Adrenal gland (tissue), 12 donors: ENCODE results near the gene FARS2. TPM values are rescaled to one million over a fixed set of nuclear protein-coding genes. Genes with fewer than 3 reads are reported as not detected.
A peak's percentile ranks its signal among the peaks of the same experiment; 100 is the strongest.

Source experiments
- DNase-seq, 7 donors: peaks; one replicate each; pipeline ENCODE4 v3.0.0-alpha.2; 2019 to 2020
- H3K27ac ChIP-seq, 5 donors: fragments of 200-600 bp; sonication (generic) in 4 of 5; 1 replicate in 3 of 5; 2 replicates in 2 of 5; pipeline versions ENCODE4 v1.5.1 to v1.8.0; 2016 to 2020; ENCODE audit warnings: mild to moderate bottlenecking in 1 of 5
- H3K27me3 ChIP-seq: fragments of 200-600 bp; 2 replicates; pipeline ENCODE4 v1.8.0; 2021
- H3K36me3 ChIP-seq, 2 donors: fragments of 200-600 bp; replicated peaks in 1 of 2; 1 replicate in 1 of 2; 2 replicates in 1 of 2; pipeline versions ENCODE4 v1.5.1 to v1.8.0; 2018 to 2022
- H3K4me1 ChIP-seq, 2 donors: fragments of 200-600 bp; replicated peaks in 1 of 2; 1 replicate in 1 of 2; 2 replicates in 1 of 2; pipeline versions ENCODE4 v1.5.1 to v1.8.0; 2018 to 2021
- H3K4me3 ChIP-seq, 4 donors: fragments of 200-600 bp; sonication (generic) in 3 of 4; one replicate each; pipeline ENCODE4 v1.5.1; 2016 to 2018
- H3K9me3 ChIP-seq, 3 donors: fragments of 200-600 bp; sonication (generic) in 1 of 3; replicated peaks in 1 of 3; 1 replicate in 2 of 3; 2 replicates in 1 of 3; pipeline versions ENCODE4 v1.5.1 to v1.8.0; 2016 to 2021
- POLR2A ChIP-seq, 2 donors: fragments of 450-650 bp; IDR thresholded peaks; one replicate each; pipeline ENCODE4 v1.6.1; 2017; ENCODE audit warnings: antibody characterized with exemption in 2 of 2, mild to moderate bottlenecking in 2 of 2, moderate library complexity in 1 of 2
- WGBS, 4 donors: extraction: QIAGEN DNeasy Blood & Tissue Kit in 2 of 4; methylation state at CpG; one replicate each; pipeline versions ENCODE4 v1.1.5 to v1.1.7; 2013 to 2017; 5-methylcytosine and 5-hydroxymethylcytosine counted together
- intact Hi-C, 2 donors: fragments of 100-400 bp; cut with DNase I; formaldehyde crosslinking; loops; one replicate each; pipeline versions ENCODE4 v1.14.1 to v1.15.0; 2022 to 2023
- polyA plus RNA-seq, 3 donors: library from polyadenylated mRNA; stranded (reverse); fragments of 200-250 nt in 2 of 3; fragments of 350-450 nt in 1 of 3; fragmentation: Illumina TruSeq in 1 of 3; extraction: RNeasy Lipid Tissue Mini Kit (QIAGEN cat#74804) in 1 of 3; gene quantifications; one replicate each; pipeline ENCODE4 v1.2.3, GENCODE V29; 2013 to 2014
- total RNA-seq, 9 donors: library from RNA; depleted of rRNA in 4 of 9; stranded (reverse); fragments of >200 nt in 4 of 9; fragments of 120-200 nt in 1 of 9; fragmentation: NEBNext Ultra II Directional in 1 of 9; extraction: Animal tissue kit (Norgen Biotek cat#: 25700) in 1 of 9; gene quantifications; one replicate each; pipeline versions ENCODE4 v1.1.0 to v1.2.4, GENCODE V29; 2013 to 2023
- TF ChIP-seq, protein P1 (sequence below), 6 experiments: fragments of 450-650 bp in 4 of 6; fragments of 200-600 bp in 2 of 6; sonication (generic) in 1 of 6; IDR thresholded peaks; 1 replicate in 5 of 6; 2 replicates in 1 of 6; pipeline versions ENCODE4 v1.5.1 to v1.8.0; 2016 to 2021; ENCODE audit warnings: antibody characterized with exemption in 6 of 6, mild to moderate bottlenecking in 2 of 6, moderate library complexity in 1 of 6
- donor health status: healthy with polysubstance abuse.
- donor health status: Bipolar disorder and iron deficiency.
- donor health status: DM: yes; HTN: yes; CAD: no.
- donor health status: DM: no; HTN: no; CAD: no.
- donor health status: DM: no; HTN: no; CAD: no.
- donor health status: DM: yes; HTN: yes; CAD: no.

Gene FARS2
- total and polyA plus RNA-seq, 12 donors = 7.2 to 55.2 (median 19.8) TPM

DNA sequence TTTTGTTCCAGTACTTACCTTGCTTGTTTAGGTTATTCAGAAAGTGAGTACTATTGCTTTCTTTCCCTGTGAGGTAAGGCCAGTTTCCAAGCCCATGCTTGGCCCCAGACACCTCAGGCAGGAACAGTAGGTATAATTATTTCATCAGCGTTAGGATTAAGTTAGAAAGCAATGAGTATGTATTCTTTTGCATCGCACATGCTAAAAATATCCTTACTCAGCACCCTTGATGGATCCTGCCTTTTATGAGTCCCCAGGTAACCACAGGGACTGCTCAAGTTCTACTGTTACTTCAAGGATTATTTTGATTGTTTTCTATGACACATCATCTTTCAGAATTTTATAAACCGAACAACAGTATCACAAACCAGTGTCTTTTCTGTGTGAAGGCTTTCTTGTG lies 128.9 kb downstream of the FARS2 start:
- intact Hi-C loops = loop anchor here in 1 of 2 donors (10.0 kb wide), 2 partner anchors 175 to 245 kb away; no protein-coding TSS in a partner anchor
- 80 to 95% (median 90%) methylated on average over 3 of the region's 3 CpGs for WGBS, 4 donors

DNA sequence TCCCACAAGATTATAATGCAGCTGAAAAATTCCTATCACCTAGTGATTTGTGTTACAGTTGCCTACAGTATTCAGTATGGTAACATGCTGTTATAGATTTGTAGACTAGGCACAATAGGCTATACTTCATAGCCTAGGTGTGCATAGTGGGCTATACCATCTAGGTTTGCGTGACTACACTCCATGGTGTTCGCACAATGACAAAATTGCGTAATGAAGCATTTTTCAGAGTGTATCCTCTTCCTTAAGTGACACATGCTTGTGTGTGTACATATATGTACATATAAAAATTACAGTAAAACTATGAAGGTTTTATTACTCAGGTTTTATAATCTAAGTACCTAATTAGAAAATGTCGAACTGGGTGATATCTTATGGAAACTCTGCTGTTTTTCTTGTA lies 133.0 kb downstream of the FARS2 start:
- TF ChIP-seq, protein P1, sequence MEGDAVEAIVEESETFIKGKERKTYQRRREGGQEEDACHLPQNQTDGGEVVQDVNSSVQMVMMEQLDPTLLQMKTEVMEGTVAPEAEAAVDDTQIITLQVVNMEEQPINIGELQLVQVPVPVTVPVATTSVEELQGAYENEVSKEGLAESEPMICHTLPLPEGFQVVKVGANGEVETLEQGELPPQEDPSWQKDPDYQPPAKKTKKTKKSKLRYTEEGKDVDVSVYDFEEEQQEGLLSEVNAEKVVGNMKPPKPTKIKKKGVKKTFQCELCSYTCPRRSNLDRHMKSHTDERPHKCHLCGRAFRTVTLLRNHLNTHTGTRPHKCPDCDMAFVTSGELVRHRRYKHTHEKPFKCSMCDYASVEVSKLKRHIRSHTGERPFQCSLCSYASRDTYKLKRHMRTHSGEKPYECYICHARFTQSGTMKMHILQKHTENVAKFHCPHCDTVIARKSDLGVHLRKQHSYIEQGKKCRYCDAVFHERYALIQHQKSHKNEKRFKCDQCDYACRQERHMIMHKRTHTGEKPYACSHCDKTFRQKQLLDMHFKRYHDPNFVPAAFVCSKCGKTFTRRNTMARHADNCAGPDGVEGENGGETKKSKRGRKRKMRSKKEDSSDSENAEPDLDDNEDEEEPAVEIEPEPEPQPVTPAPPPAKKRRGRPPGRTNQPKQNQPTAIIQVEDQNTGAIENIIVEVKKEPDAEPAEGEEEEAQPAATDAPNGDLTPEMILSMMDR (IDR thresholded peaks at IDR 0.05) = no peak
- no peak for TF ChIP-seq POLR2A (IDR thresholded peaks at IDR 0.05)
- Histone ChIP-seq H3K9me3 (no peaks in the 10 kb centered on the region), H3K27me3 (no peaks in the 10 kb centered on the region), H3K27ac (no peak overlapping the region), H3K4me3 (no peak overlapping the region), H3K4me1 (no peaks in the 10 kb centered on the region), H3K36me3 (no peaks in the 10 kb centered on the region)
- no peak for DNase-seq
- 81 to 98% (median 96%) methylated on average over 4 of the region's 4 CpGs for WGBS, 4 donors
- intact Hi-C loops = loop anchor here in 1 of 2 donors (10.0 kb wide), 2 partner anchors 179 to 249 kb away; no protein-coding TSS in a partner anchor

More for the DNA sequence above, 128.9 kb downstream of the FARS2 start:
- Histone ChIP-seq H3K27ac (no peak overlapping the region), H3K4me1 (no peaks in the 10 kb centered on the region), H3K4me3 (no peak overlapping the region), H3K27me3 (no peaks in the 10 kb centered on the region), H3K9me3 (no peaks in the 10 kb centered on the region), H3K36me3 (no peaks in the 10 kb centered on the region)
- DNase-seq = no peak
- TF ChIP-seq, protein P1 (IDR thresholded peaks at IDR 0.05) = no peak
- TF ChIP-seq POLR2A (IDR thresholded peaks at IDR 0.05) = no peak

DNA sequence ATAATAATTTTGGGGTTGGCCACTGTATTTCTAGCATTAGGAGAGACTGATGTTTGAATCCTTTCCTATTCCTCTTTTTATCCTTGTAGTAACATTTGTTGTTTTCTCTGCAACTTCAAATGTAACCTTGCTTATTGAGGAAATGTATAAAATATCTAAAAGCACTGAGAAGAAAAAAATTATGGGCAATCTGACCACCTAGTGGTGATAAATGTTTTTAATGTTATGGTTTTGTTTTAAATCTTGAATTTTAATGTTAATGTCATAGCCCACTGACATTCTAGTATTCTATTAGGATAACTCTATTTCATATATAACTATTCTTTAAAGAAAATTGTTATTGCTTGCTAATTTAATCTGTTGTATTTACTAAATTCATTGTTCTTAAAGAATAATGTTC lies 134.4 kb downstream of the FARS2 start:
- DNase-seq = no peak
- no peaks in the 10 kb centered on the region for H3K27me3 ChIP-seq
- H3K4me3 ChIP-seq = no peak overlapping the region
- no peak overlapping the region for H3K27ac ChIP-seq
- intact Hi-C loops = loop anchor here in 1 of 2 donors (10.0 kb wide), 2 partner anchors 181 to 251 kb away; no protein-coding TSS in a partner anchor
- no peaks in the 10 kb centered on the region for H3K4me1 ChIP-seq
- no peaks in the 10 kb centered on the region for H3K36me3 ChIP-seq
- TF ChIP-seq, protein P1 (IDR thresholded peaks at IDR 0.05) = no peak
- TF ChIP-seq POLR2A (IDR thresholded peaks at IDR 0.05) = no peak
- no peaks in the 10 kb centered on the region for H3K9me3 ChIP-seq

DNA sequence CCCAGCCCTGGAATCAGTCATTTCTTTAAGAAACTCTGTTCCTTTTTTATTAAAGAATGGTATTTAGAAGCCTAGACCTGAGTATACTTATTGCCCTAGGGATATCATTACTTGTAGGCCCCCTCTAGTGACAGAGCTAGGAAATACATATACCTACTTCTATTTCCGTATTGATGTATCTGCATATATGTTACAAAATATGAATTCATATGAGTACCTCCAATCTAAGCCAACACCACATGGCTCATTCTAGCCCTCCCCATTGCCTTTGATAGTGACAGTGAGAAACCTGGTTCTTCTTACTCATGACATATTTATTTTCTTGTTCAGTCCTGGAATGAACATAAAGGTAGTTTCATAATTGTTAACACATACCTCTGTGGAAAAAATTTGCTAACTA lies 137.2 kb downstream of the FARS2 start:
- WGBS, 4 donors = 36 to 40% (median 38%) methylated on average over 1 of the region's 1 CpG
- no peak overlapping the region for H3K27ac ChIP-seq
- intact Hi-C loops = loop anchor here in 1 of 2 donors (10.0 kb wide), 2 partner anchors 184 to 254 kb away; no protein-coding TSS in a partner anchor

More for the DNA sequence above, 137.2 kb downstream of the FARS2 start:
- H3K9me3 ChIP-seq = no peaks in the 10 kb centered on the region
- TF ChIP-seq, protein P1 (IDR thresholded peaks at IDR 0.05) = peak; percentile 14 to 52 (median 34)
- TF ChIP-seq POLR2A (IDR thresholded peaks at IDR 0.05) = no peak
- no peaks in the 10 kb centered on the region for H3K36me3 ChIP-seq
- no peak for DNase-seq
- H3K4me3 ChIP-seq = no peak overlapping the region
- H3K27me3 ChIP-seq = no peaks in the 10 kb centered on the region
- H3K4me1 ChIP-seq = no peaks in the 10 kb centered on the region
